ENCODE data around the gene FILIP1.

Gene FILIP1

DNA sequence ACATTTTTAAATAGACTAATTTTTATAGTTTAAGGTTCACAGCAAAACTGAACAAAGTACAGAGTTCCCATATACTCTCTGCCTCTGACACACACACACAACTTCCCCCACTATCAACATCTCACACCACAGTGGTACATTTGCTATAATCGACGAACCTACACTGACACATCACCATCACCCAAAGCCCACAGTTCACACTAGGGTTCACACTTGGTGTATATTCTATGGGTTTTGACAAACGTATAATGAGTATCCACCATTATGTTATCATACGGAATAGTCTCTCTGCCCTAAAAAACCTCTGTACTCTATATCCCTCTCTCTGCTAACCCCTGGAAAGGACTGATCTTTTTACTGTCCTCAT is 224.6 kb downstream of the FILIP1 start:
- DNase-seq, result no peak

GRCh38 chr6:75268121-75268987 is 225.2 kb downstream of the FILIP1 start:
- no peak for DNase-seq

DNA sequence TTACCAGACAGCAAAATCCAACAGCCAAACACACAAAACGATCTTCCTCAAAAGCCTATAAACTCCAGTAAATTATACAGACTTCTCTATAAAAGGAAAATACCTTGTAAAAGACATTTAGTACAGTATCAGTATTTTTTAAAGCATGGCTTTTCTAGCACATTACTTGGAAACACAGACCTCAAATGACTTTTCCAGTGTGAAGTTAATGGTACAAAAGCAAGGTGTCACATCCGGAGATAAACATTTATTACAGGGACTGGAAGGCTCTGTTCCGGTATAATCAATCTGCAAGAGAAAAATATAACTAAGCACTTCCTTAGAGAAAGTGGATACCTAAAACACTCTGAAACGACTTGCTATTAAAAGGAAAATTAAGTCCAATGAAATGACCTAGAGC is 226.1 kb downstream of the FILIP1 start:
- no peak for DNase-seq

- peak in 1 of 51 donors; percentile 26 for DNase-seq
Measured at GRCh38 chr6:75266716-75267291, 226.8 kb downstream of the FILIP1 start.

- DNase-seq, result no peak
Measured at GRCh38 chr6:75263401-75263750, 230.2 kb downstream of the FILIP1 start.

DNA sequence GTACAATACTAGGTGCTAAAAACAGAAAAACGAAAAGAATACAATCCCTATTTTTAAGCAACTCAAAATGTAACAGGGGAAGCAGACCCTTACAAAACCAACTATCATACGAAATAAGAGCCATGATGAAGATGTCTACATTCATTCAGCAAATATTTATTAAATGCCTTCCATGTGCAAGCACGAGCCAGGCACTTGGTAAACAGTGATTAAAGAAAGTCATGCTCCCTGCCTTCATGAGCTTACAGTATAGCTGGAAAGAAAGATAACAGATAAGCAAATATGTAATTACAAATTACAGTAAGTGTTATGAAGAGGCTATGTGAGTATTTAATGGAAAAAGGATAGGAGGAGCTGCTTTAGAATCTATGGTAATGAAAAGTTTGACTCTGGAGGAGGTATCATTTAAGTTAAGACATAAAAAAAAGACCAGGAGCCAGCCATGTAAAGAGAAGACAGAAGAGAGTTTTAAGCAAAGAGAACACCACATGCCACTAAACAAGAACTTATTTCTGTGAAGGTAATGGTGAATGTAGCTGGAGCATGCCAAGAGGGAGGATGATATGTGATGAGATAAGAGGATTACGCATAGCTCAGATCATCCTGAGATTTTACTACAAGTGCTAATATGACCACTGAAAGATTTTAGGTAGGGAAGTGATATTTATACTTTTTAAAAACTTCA is 230.7 kb downstream of the FILIP1 start:
- no peak for DNase-seq

DNA sequence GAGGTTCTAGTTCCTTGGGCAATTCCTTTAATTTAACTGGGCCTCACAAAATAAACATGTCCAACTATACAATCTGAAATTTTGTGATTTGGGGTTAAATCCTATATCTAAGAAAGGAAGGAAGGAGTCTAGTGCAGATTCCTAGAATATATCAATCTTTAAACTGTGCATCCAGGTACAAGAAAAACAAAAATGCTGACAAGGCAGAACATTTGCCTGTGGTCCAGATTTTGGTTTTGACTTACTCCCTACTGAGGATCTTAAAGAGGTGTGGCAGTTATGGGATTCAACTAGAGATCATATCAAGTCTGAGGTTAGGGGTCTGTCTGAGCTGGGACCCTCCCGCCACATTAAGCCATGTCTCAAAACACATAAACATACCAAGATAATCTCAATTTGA is 232.3 kb downstream of the FILIP1 start:
- DNase-seq, result no peak

DNA sequence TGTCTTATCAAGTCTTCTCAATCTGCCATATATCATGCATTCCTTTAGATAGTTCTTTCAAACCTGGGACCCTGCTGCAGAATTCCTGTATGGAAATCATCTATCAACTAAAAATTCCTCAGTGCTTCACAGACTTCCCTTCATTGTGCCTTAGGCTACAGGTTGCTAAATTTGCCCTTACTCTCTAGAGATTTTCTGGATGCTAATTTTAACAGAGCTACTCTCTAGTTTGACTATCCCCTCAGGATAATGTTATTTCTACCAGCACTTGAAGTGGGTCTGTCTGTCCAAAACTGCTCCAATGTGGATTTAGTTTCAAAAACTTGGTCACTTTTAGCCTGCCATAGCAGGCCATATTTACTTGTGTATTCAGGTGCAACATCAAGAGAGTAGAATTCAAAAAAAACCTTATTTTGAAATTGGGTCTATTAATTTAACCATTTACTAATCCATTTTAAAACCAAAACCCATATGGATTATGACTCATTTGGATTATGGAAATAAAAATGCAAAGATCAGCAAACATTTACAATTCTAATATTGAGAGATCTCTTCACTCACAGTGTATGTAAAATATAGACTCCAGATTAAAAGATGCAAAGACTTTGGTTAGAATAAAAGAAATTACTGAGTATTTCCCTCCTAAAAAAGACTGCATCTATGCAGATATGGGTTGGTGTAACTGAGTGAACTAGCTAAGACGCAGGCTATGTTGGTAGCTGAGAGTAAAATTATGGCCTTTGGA is 236.1 kb downstream of the FILIP1 start:
- no peak for DNase-seq

- DNase-seq, result no peak
Measured at GRCh38 chr6:75250552-75250951, 243.0 kb downstream of the FILIP1 start.

- DNase-seq, result no peak
Measured at GRCh38 chr6:75249837-75250236, 243.8 kb downstream of the FILIP1 start.

- no peak for DNase-seq
Measured at GRCh38 chr6:75246386-75246785, 247.2 kb downstream of the FILIP1 start.

DNA sequence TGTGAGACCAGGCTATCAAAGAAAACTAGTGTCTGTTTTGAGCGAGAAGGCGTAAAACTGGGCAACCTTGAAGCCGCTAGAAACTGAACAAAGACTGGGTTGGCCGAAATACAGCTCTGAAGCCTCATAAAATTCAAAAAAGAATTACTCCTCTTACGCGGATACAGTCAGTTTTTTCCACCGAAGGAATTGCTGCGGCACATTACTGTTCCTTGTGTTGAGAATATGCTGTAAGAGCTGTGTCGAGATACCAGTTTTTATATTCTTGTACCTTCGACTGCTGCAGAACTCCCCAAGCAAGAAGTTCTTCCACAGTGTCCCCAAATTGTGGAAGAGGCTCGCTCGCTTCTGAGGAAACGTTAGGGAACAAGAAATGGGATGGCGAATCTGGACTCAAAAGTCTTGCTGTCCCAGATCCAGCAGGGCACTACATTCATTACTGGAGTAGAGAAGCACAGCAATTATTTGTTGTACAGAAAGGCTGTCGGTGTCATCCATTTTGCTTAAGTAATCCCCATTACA is 249.5 kb downstream of the FILIP1 start:
- DNase-seq, result peak in 10 of 51 donors; percentile 3 to 43 (median 34)

DNA sequence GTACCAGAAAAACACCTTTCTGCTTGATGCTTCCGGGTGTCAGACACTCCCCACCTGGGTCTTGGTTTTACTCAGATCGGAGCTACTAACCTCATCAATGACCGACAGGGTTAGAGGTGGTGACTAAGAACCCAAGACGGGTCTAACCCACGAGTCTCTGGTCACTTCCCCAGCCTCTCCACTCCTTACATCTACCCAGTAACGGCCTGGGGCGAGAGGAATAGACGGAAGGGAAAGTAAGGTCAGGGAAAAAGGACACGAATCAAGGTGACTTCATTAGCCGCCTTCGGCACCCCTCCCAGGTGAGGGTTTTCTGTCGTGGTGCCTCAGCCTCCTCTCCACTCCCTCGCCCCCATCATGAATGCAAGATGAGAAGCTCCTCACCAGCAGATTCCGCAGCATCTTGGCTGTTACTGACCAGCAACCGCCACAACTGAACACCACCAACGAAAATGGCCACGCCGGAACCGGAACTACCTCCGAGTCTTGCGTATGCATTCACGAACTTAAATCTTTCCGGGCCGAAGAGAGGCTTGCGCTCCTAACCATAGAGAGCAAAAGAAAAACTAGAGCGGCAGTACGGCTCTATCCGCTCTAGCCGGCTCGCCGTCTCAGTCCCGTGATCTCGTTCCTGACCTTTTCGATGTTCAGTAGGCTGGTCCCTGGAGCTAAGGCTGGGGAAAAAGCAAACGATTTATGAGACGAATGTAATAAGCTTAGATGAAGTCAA is 250.1 kb downstream of the FILIP1 start, which contains the start of gene COX7A2:
Gene COX7A2, minus strand, starts transcription at position 469 of the 730 bp plus-strand sequence. Its CDS starts 67 bp downstream, at position 402.
- peak; percentile 41 to 96 (median 87) for DNase-seq

Measured in hypothalamus (tissue), 51 donors.